KMS-11 (cell line): Measurements from ENCODE around the gene GSTO1.

Source experiments
- H2AFZ ChIP-seq: fragments of 200-600 bp; sonication (generic); 2 replicates; pipeline ENCODE4 v1.6.1; 2016; ENCODE audit warnings: antibody characterized with exemption, mixed run types, low read depth
- H3K27ac ChIP-seq: fragments of 200-600 bp; sonication (generic); 2 replicates; pipeline ENCODE4 v1.6.1; 2016; ENCODE audit warnings: mild to moderate bottlenecking, mixed run types
- H3K27me3 ChIP-seq: fragments of 200-600 bp; sonication (generic); 2 replicates; pipeline ENCODE4 v1.6.1; 2017; ENCODE audit warnings: mild to moderate bottlenecking, low read depth, mixed run types, moderate library complexity; ENCODE audit not compliant: insufficient read depth
- H3K36me3 ChIP-seq: fragments of 200-600 bp; sonication (generic); 2 replicates; pipeline ENCODE4 v1.6.1; 2017; ENCODE audit warnings: mild to moderate bottlenecking, mixed run types; ENCODE audit not compliant: insufficient read depth
- H3K4me1 ChIP-seq: fragments of 200-600 bp; sonication (generic); 2 replicates; pipeline ENCODE4 v1.6.1; 2016; ENCODE audit warnings: mild to moderate bottlenecking, low read depth, mixed run types; ENCODE audit not compliant: poor library complexity, severe bottlenecking
- H3K4me2 ChIP-seq: fragments of 200-600 bp; sonication (generic); 2 replicates; pipeline ENCODE4 v1.7.0; 2016; ENCODE audit warnings: mild to moderate bottlenecking, mixed run types
- H3K4me3 ChIP-seq: fragments of 200-600 bp; sonication (generic); IDR thresholded peaks from 2 replicates; pipeline ENCODE4 v1.6.1; 2017; ENCODE audit warnings: low read depth, low read length, mixed read lengths; ENCODE audit not compliant: insufficient read depth
- H3K79me2 ChIP-seq: fragments of 200-600 bp; sonication (generic); 2 replicates; pipeline ENCODE4 v1.6.1; 2016; ENCODE audit warnings: low read depth, mixed run types; ENCODE audit not compliant: insufficient read depth
- H3K9ac ChIP-seq: fragments of 200-600 bp; sonication (generic); 2 replicates; pipeline ENCODE4 v1.6.1; 2016; ENCODE audit warnings: mild to moderate bottlenecking, mixed run types
- H4K20me1 ChIP-seq: fragments of 200-600 bp; sonication (generic); 2 replicates; pipeline ENCODE4 v1.6.1; 2016; ENCODE audit warnings: mild to moderate bottlenecking, mixed run types; ENCODE audit not compliant: insufficient read depth
- CTCF ChIP-seq: fragments of 200-600 bp; sonication (generic); conservative IDR thresholded peaks from 2 replicates; pipeline ENCODE4 v1.6.1; 2017; ENCODE audit warnings: low read depth, mild to moderate bottlenecking, antibody characterized with exemption, low read length, moderate library complexity, mixed read lengths

The GSTO1 gene

DNA sequence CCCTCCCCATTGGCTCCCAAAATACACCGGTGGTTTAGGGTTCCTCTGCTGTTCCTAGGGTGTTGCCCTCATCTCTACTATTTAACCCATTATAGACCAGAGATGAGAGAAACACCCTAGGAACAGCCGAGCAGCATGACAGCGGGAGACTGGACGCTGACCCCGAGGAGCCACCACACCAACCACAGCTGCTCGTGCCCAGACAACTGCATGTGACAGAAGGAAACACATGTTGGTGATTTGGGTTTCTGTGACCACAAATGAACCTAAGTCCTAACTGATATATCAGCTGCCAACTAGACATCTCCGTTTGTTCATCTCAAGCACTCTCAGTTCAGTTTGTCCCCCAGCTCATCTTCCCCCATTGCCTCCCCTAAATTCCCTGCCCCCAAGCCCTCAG is 35.9 kb upstream of the GSTO1 start:
- Histone ChIP-seq H3K4me2 (no peak overlapping the region), H3K9ac (no peak overlapping the region), H3K4me1 (no peaks in the 10 kb centered on the region), H3K79me2 (no peaks in the 10 kb centered on the region), H3K4me3 (no peak overlapping the region), H3K27me3 (no peaks in the 10 kb centered on the region), H3K27ac (no peak overlapping the region), H2AFZ (no peak overlapping the region), H3K36me3 (no peaks in the 10 kb centered on the region), H4K20me1 (no peaks in the 10 kb centered on the region)
- no peak for TF ChIP-seq CTCF

- no peak overlapping the region for H3K27ac ChIP-seq
- no peak overlapping the region for H3K9ac ChIP-seq
- H3K4me1 ChIP-seq, result no peaks in the 10 kb centered on the region
- H3K27me3 ChIP-seq, result no peaks in the 10 kb centered on the region
- H3K4me3 ChIP-seq, result no peak overlapping the region
- H4K20me1 ChIP-seq, result no peaks in the 10 kb centered on the region
- no peak overlapping the region for H2AFZ ChIP-seq
- TF ChIP-seq CTCF, result no peak
- H3K4me2 ChIP-seq, result no peak overlapping the region
- no peaks in the 10 kb centered on the region for H3K36me3 ChIP-seq
- no peaks in the 10 kb centered on the region for H3K79me2 ChIP-seq
These were observed 34.2 kb upstream of the GSTO1 start for GRCh38 chr10:104220522-104220921.

- no peaks in the 10 kb centered on the region for H3K4me1 ChIP-seq
- no peak overlapping the region for H3K4me3 ChIP-seq
- no peaks in the 10 kb centered on the region for H3K79me2 ChIP-seq
- TF ChIP-seq CTCF, result no peak
- H3K27me3 ChIP-seq, result no peaks in the 10 kb centered on the region
- no peaks in the 10 kb centered on the region for H3K36me3 ChIP-seq
- no peaks in the 10 kb centered on the region for H4K20me1 ChIP-seq
- no peak overlapping the region for H3K27ac ChIP-seq
- H2AFZ ChIP-seq, result no peak overlapping the region
- H3K4me2 ChIP-seq, result no peak overlapping the region
- H3K9ac ChIP-seq, result no peak overlapping the region
These were observed 31.4 kb upstream of the GSTO1 start for GRCh38 chr10:104223304-104223703.

- Histone ChIP-seq H3K36me3 (no peaks in the 10 kb centered on the region), H2AFZ (no peak overlapping the region), H3K4me2 (no peak overlapping the region), H3K4me1 (peaks cover 5% of the 10 kb centered on the region), H3K4me3 (no peak overlapping the region), H3K27me3 (no peaks in the 10 kb centered on the region), H4K20me1 (no peaks in the 10 kb centered on the region), H3K9ac (no peak overlapping the region), H3K27ac (no peak overlapping the region), H3K79me2 (no peaks in the 10 kb centered on the region)
- TF ChIP-seq CTCF, result no peak
These were observed 24.2 kb upstream of the GSTO1 start for GRCh38 chr10:104230490-104230889.
